ENCODE data around the gene ARRDC4.
A peak's percentile ranks its signal among the peaks of the same experiment; 100 is the strongest.

Gene ARRDC4

GRCh38 chr15:97960364-97961066 is at the start of gene ARRDC4:
ARRDC4 (plus strand) TSS chr15:97960703; CDS start chr15:97960862, 159 bp downstream.
- Mint-ChIP-seq H3K36me3 (no peaks in the 10 kb centered on the region), H3K9me3 (ENCODE audit: low read depth) (no peaks in the 10 kb centered on the region), H3K27me3 (no peaks in the 10 kb centered on the region), H3K4me3 (peak within 1 kb of the TSS; percentile 89), H3K4me1 (ENCODE audit: low read depth) (peaks cover 37% of the 10 kb centered on the region), H3K27ac (peak within 1 kb of the TSS; percentile 77)

- Mint-ChIP-seq H3K27me3 (peaks cover 1% of the 10 kb centered on the region), H3K4me1 (ENCODE audit: low read depth) (no peaks in the 10 kb centered on the region), H3K27ac (no peak overlapping the region), H3K4me3 (no peak overlapping the region), H3K9me3 (ENCODE audit: low read depth) (no peaks in the 10 kb centered on the region), H3K36me3 (no peaks in the 10 kb centered on the region)
Measured at GRCh38 chr15:97914711-97915110, 45.8 kb upstream of the ARRDC4 start.

- H3K27ac Mint-ChIP-seq = no peak overlapping the region
- H3K27me3 Mint-ChIP-seq = peaks cover 1% of the 10 kb centered on the region
- H3K4me1 Mint-ChIP-seq (ENCODE audit: low read depth) = no peaks in the 10 kb centered on the region
- H3K36me3 Mint-ChIP-seq = no peaks in the 10 kb centered on the region
- H3K9me3 Mint-ChIP-seq (ENCODE audit: low read depth) = no peaks in the 10 kb centered on the region
- no peak overlapping the region for H3K4me3 Mint-ChIP-seq
Measured at GRCh38 chr15:97915261-97915660, 45.2 kb upstream of the ARRDC4 start.

- Mint-ChIP-seq H3K4me1 (ENCODE audit: low read depth) (no peaks in the 10 kb centered on the region), H3K27ac (no peak overlapping the region), H3K27me3 (peaks cover 1% of the 10 kb centered on the region), H3K9me3 (ENCODE audit: low read depth) (peaks cover 15% of the 10 kb centered on the region), H3K36me3 (no peaks in the 10 kb centered on the region), H3K4me3 (no peak overlapping the region)
Measured at GRCh38 chr15:97921296-97921865, 39.1 kb upstream of the ARRDC4 start.

- Mint-ChIP-seq H3K36me3 (peaks cover 9% of the 10 kb centered on the region), H3K4me1 (ENCODE audit: low read depth) (no peaks in the 10 kb centered on the region), H3K27me3 (peaks cover 5% of the 10 kb centered on the region), H3K4me3 (no peak overlapping the region), H3K9me3 (ENCODE audit: low read depth) (peaks cover 16% of the 10 kb centered on the region), H3K27ac (no peak overlapping the region)
Measured at GRCh38 chr15:97929456-97930229, 30.9 kb upstream of the ARRDC4 start.

- Mint-ChIP-seq H3K36me3 (peaks cover 9% of the 10 kb centered on the region), H3K27ac (no peak overlapping the region), H3K4me3 (no peak overlapping the region), H3K27me3 (peaks cover 5% of the 10 kb centered on the region), H3K9me3 (ENCODE audit: low read depth) (peaks cover 18% of the 10 kb centered on the region), H3K4me1 (ENCODE audit: low read depth) (no peaks in the 10 kb centered on the region)
Measured at GRCh38 chr15:97930230-97930629, 30.3 kb upstream of the ARRDC4 start.

GRCh38 chr15:97931314-97931713 is 29.2 kb upstream of the ARRDC4 start:
- Mint-ChIP-seq H3K4me1 (ENCODE audit: low read depth) (no peaks in the 10 kb centered on the region), H3K27me3 (peaks cover 5% of the 10 kb centered on the region), H3K36me3 (peaks cover 9% of the 10 kb centered on the region), H3K4me3 (no peak overlapping the region), H3K9me3 (ENCODE audit: low read depth) (peaks cover 25% of the 10 kb centered on the region), H3K27ac (no peak overlapping the region)

GRCh38 chr15:97933589-97933988 is 26.9 kb upstream of the ARRDC4 start:
- Mint-ChIP-seq H3K4me3 (no peak overlapping the region), H3K27me3 (peaks cover 2% of the 10 kb centered on the region), H3K36me3 (peaks cover 9% of the 10 kb centered on the region), H3K27ac (no peak overlapping the region), H3K9me3 (ENCODE audit: low read depth) (peaks cover 25% of the 10 kb centered on the region), H3K4me1 (ENCODE audit: low read depth) (no peaks in the 10 kb centered on the region)

GRCh38 chr15:97940993-97941392 is 19.5 kb upstream of the ARRDC4 start:
- H3K27ac Mint-ChIP-seq = no peak overlapping the region
- H3K27me3 Mint-ChIP-seq = peaks cover 2% of the 10 kb centered on the region
- no peak overlapping the region for H3K4me3 Mint-ChIP-seq
- H3K4me1 Mint-ChIP-seq (ENCODE audit: low read depth) = no peaks in the 10 kb centered on the region
- peaks cover 2% of the 10 kb centered on the region for H3K36me3 Mint-ChIP-seq
- H3K9me3 Mint-ChIP-seq (ENCODE audit: low read depth) = no peaks in the 10 kb centered on the region

- Mint-ChIP-seq H3K9me3 (ENCODE audit: low read depth) (no peaks in the 10 kb centered on the region), H3K4me1 (ENCODE audit: low read depth) (no peaks in the 10 kb centered on the region), H3K36me3 (peaks cover 2% of the 10 kb centered on the region), H3K27me3 (peaks cover 2% of the 10 kb centered on the region), H3K27ac (no peak overlapping the region), H3K4me3 (no peak overlapping the region)
Measured at GRCh38 chr15:97941572-97941971, 18.9 kb upstream of the ARRDC4 start.

- H3K4me1 Mint-ChIP-seq (ENCODE audit: low read depth) = no peaks in the 10 kb centered on the region
- peaks cover 2% of the 10 kb centered on the region for H3K36me3 Mint-ChIP-seq
- no peaks in the 10 kb centered on the region for H3K27me3 Mint-ChIP-seq
- no peak overlapping the region for H3K27ac Mint-ChIP-seq
- H3K9me3 Mint-ChIP-seq (ENCODE audit: low read depth) = no peaks in the 10 kb centered on the region
- no peak overlapping the region for H3K4me3 Mint-ChIP-seq
Measured at GRCh38 chr15:97944724-97945123, 15.8 kb upstream of the ARRDC4 start.

- Mint-ChIP-seq H3K27ac (no peak overlapping the region), H3K27me3 (no peaks in the 10 kb centered on the region), H3K4me1 (ENCODE audit: low read depth) (no peaks in the 10 kb centered on the region), H3K36me3 (peaks cover 2% of the 10 kb centered on the region), H3K9me3 (ENCODE audit: low read depth) (no peaks in the 10 kb centered on the region), H3K4me3 (no peak overlapping the region)
Measured at GRCh38 chr15:97947465-97948260, 12.8 kb upstream of the ARRDC4 start.

GRCh38 chr15:97953254-97953653 is 7.2 kb upstream of the ARRDC4 start:
- H3K4me1 Mint-ChIP-seq (ENCODE audit: low read depth) = no peaks in the 10 kb centered on the region
- no peaks in the 10 kb centered on the region for H3K9me3 Mint-ChIP-seq (ENCODE audit: low read depth)
- H3K36me3 Mint-ChIP-seq = no peaks in the 10 kb centered on the region
- no peak overlapping the region for H3K27ac Mint-ChIP-seq
- no peaks in the 10 kb centered on the region for H3K27me3 Mint-ChIP-seq
- no peak overlapping the region for H3K4me3 Mint-ChIP-seq

GRCh38 chr15:97953748-97954147 is 6.8 kb upstream of the ARRDC4 start:
- Mint-ChIP-seq H3K4me3 (no peak overlapping the region), H3K27ac (no peak overlapping the region), H3K9me3 (ENCODE audit: low read depth) (no peaks in the 10 kb centered on the region), H3K27me3 (no peaks in the 10 kb centered on the region), H3K36me3 (no peaks in the 10 kb centered on the region), H3K4me1 (ENCODE audit: low read depth) (no peaks in the 10 kb centered on the region)

- Mint-ChIP-seq H3K9me3 (ENCODE audit: low read depth) (no peaks in the 10 kb centered on the region), H3K4me1 (ENCODE audit: low read depth) (peaks cover 10% of the 10 kb centered on the region), H3K36me3 (no peaks in the 10 kb centered on the region), H3K27me3 (no peaks in the 10 kb centered on the region), H3K4me3 (no peak overlapping the region), H3K27ac (no peak overlapping the region)
Measured at GRCh38 chr15:97955035-97955434, 5.5 kb upstream of the ARRDC4 start.
